Measurements from ENCODE around the gene ST6GALNAC2. TPM values are rescaled to one million over a fixed set of nuclear protein-coding genes. Genes with fewer than 3 reads are reported as not detected.
A peak's percentile ranks its signal among the peaks of the same experiment; 100 is the strongest.
"Not testable (repeated sequence)": the region's sequence is repeated elsewhere in the genome, so short reads cannot be mapped to it uniquely, and the experiment has no call there.

Gene ST6GALNAC2
- total RNA-seq, 1 donor from 2014 or later, result 1.5 TPM

- H3K27me3 Mint-ChIP-seq (ENCODE audit: low read depth), result no peaks in the 10 kb centered on the region
- DNase-seq (ENCODE audit: low spot score), result no peak
- no peaks in the 10 kb centered on the region for H3K36me3 Mint-ChIP-seq (ENCODE audit: low read depth)
- peak overlapping the region; percentile 35 for H3K4me3 Mint-ChIP-seq (ENCODE audit: unreplicated experiment)
- peak; percentile 30 for TF ChIP-seq CTCF (IDR thresholded peaks at IDR 0.05)
- H3K27ac Mint-ChIP-seq (ENCODE audit: unreplicated experiment), result peak overlapping the region; percentile 12
- no peaks in the 10 kb centered on the region for H3K9me3 Mint-ChIP-seq (ENCODE audit: low read depth)
- peaks cover 52% of the 10 kb centered on the region for H3K4me1 Mint-ChIP-seq (ENCODE audit: low read depth)
Measured at GRCh38 chr17:76527430-76528111, 58.1 kb downstream of the ST6GALNAC2 start.

GRCh38 chr17:76527016-76527415 is 58.6 kb downstream of the ST6GALNAC2 start:
- not testable (repeated sequence) for DNase-seq (ENCODE audit: low spot score); H3K36me3 Mint-ChIP-seq (ENCODE audit: low read depth); H3K27me3 Mint-ChIP-seq (ENCODE audit: low read depth); H3K9me3 Mint-ChIP-seq (ENCODE audit: low read depth); H3K27ac Mint-ChIP-seq (ENCODE audit: unreplicated experiment)
- Mint-ChIP-seq H3K4me1 (ENCODE audit: low read depth) (peaks cover 51% of the 10 kb centered on the region), H3K4me3 (ENCODE audit: unreplicated experiment) (peak overlapping the region; percentile 35)

- peaks cover 45% of the 10 kb centered on the region for H3K4me1 Mint-ChIP-seq (ENCODE audit: low read depth)
- H3K4me3 Mint-ChIP-seq (ENCODE audit: unreplicated experiment); H3K9me3 Mint-ChIP-seq (ENCODE audit: low read depth); H3K36me3 Mint-ChIP-seq (ENCODE audit: low read depth); H3K27ac Mint-ChIP-seq (ENCODE audit: unreplicated experiment); DNase-seq (ENCODE audit: low spot score); H3K27me3 Mint-ChIP-seq (ENCODE audit: low read depth): not testable (repeated sequence)
Measured at GRCh38 chr17:76525513-76525833, 60.2 kb downstream of the ST6GALNAC2 start.

- H3K36me3 Mint-ChIP-seq (ENCODE audit: low read depth), result no peaks in the 10 kb centered on the region
- peak overlapping the region; percentile 76 for H3K27ac Mint-ChIP-seq (ENCODE audit: unreplicated experiment)
- TF ChIP-seq CTCF (IDR thresholded peaks at IDR 0.05), result no peak
- H3K4me1 Mint-ChIP-seq (ENCODE audit: low read depth), result peaks cover 39% of the 10 kb centered on the region
- DNase-seq (ENCODE audit: low spot score), result no peak
- peak overlapping the region; percentile 44 for H3K4me3 Mint-ChIP-seq (ENCODE audit: unreplicated experiment)
- peaks cover 6% of the 10 kb centered on the region for H3K27me3 Mint-ChIP-seq (ENCODE audit: low read depth)
- no peaks in the 10 kb centered on the region for H3K9me3 Mint-ChIP-seq (ENCODE audit: low read depth)
Measured at GRCh38 chr17:76524598-76525512, 60.8 kb downstream of the ST6GALNAC2 start.

GRCh38 chr17:76523084-76524037 is 62.3 kb downstream of the ST6GALNAC2 start:
- Mint-ChIP-seq H3K36me3 (ENCODE audit: low read depth) (no peaks in the 10 kb centered on the region), H3K27ac (ENCODE audit: unreplicated experiment) (no peak overlapping the region), H3K9me3 (ENCODE audit: low read depth) (no peaks in the 10 kb centered on the region), H3K4me3 (ENCODE audit: unreplicated experiment) (no peak overlapping the region), H3K27me3 (ENCODE audit: low read depth) (peaks cover 9% of the 10 kb centered on the region), H3K4me1 (ENCODE audit: low read depth) (peaks cover 25% of the 10 kb centered on the region)
- TF ChIP-seq CTCF (IDR thresholded peaks at IDR 0.05), result peak; percentile 99
- DNase-seq (ENCODE audit: low spot score), result no peak

GRCh38 chr17:76521683-76522082 is 64.0 kb downstream of the ST6GALNAC2 start:
- not testable (repeated sequence) for H3K36me3 Mint-ChIP-seq (ENCODE audit: low read depth); H3K4me3 Mint-ChIP-seq (ENCODE audit: unreplicated experiment); DNase-seq (ENCODE audit: low spot score); H3K9me3 Mint-ChIP-seq (ENCODE audit: low read depth); H3K27me3 Mint-ChIP-seq (ENCODE audit: low read depth); H3K27ac Mint-ChIP-seq (ENCODE audit: unreplicated experiment)
- H3K4me1 Mint-ChIP-seq (ENCODE audit: low read depth), result peaks cover 14% of the 10 kb centered on the region

Data from chondrocyte (in vitro differentiated cells).